Retinal pigment epithelial cell (primary cell): ENCODE data around the gene GRM8.

Experiments used
- DNase-seq: peaks from one replicate; pipeline ENCODE4 v3.0.0-alpha.2; 2010; ENCODE audit warnings: low read depth
- H3K4me3 ChIP-seq: 2 replicates; pipeline ENCODE4 v1.5.1; 2011; ENCODE audit warnings: mild to moderate bottlenecking, low read length, control low read depth, moderate library complexity
- TF ChIP-seq, protein P1 (sequence below): conservative IDR thresholded peaks from 2 replicates; pipeline ENCODE4 v1.5.1; 2011; ENCODE audit warnings: low read depth, low read length, control low read depth, inconsistent platforms

Gene GRM8

DNA sequence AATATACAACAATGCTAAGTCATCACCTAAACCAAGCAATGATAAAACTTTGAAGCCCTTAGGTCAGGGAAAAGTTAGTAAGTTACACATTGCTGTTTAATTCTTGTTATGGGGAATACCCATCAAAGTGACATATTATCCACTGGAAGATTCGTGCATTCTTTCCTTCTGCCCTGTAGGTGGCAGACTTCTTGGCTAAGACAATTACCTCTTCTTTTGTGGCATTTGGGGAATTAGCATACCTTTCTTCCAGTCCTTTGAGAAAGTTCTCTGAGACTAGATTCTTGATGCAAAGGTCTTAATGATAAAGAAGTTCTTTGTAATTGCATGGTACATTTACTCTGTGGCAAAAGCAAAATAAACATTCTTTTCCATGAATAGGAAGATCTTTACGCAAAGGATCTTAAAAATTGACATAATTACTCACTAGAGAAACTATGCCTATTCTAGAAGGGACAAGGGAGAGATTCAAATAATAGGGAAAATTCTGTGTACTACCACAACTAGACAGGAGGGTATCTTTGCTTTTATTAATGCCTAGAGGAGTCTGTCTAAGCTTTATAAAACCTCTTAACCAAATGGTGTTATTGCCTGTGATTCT lies 395.9 kb downstream of the GRM8 start:
- DNase-seq = no peak
- TF ChIP-seq, protein P1, sequence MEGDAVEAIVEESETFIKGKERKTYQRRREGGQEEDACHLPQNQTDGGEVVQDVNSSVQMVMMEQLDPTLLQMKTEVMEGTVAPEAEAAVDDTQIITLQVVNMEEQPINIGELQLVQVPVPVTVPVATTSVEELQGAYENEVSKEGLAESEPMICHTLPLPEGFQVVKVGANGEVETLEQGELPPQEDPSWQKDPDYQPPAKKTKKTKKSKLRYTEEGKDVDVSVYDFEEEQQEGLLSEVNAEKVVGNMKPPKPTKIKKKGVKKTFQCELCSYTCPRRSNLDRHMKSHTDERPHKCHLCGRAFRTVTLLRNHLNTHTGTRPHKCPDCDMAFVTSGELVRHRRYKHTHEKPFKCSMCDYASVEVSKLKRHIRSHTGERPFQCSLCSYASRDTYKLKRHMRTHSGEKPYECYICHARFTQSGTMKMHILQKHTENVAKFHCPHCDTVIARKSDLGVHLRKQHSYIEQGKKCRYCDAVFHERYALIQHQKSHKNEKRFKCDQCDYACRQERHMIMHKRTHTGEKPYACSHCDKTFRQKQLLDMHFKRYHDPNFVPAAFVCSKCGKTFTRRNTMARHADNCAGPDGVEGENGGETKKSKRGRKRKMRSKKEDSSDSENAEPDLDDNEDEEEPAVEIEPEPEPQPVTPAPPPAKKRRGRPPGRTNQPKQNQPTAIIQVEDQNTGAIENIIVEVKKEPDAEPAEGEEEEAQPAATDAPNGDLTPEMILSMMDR = peak; percentile 83
- no peak overlapping the region for H3K4me3 ChIP-seq

DNA sequence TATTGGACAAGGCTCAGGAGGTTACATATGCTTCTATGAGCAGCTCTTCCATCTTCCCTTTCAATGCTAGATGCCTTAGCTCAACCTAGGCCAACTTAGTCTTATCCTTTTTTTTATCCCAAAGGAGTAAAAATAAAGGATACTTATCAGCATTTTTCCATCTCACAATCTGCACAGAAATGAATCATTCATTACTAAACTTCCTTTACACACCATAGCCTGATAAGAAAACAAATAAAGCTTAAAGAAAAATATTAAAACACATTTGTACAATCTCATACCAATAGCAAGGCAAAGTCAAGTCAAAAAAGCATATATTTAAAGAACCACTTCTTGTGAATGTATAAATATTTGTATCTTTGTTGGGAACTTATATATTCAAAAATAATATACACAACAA lies 407.4 kb downstream of the GRM8 start:
- TF ChIP-seq, protein P1 = no peak
- no peak overlapping the region for H3K4me3 ChIP-seq
- DNase-seq = no peak

DNA sequence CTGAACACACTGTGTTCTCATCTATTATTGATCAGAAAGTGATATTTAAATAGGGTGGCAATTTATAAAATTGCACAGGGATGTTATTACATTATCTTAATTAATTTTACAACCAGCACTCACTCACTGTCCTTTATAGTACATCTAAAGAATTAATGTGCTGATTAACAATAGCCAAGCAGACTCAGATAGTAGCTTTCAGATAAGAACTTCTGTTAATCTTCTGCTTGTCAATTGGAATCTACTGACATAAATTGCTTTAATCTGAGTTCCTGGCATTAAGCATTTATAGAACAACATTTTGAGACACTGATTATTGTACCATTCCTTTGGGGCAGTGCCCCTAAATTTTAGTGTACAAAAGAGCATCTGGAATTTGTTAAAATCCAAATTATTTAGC lies 408.9 kb downstream of the GRM8 start:
- H3K4me3 ChIP-seq = no peak overlapping the region
- TF ChIP-seq, protein P1 = no peak
- no peak for DNase-seq

DNA sequence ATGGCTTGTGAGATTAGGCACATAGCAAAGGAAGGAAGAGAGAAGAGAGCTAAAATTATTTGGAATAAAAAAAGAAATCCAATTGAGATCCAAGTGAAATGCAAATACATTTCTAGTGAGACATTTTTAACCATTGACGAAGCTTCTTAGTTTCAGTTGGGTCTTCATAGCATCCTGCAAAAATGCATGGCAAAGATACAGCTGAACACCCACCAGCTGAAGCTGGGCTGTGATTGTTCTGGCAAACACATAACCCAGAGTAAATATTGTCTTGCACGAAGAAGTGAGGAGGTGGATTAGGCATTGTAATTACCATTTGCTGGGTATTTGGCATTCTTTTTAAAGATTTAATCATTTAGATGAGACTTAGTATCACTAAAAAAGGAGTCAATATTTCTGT lies 409.4 kb downstream of the GRM8 start:
- no peak overlapping the region for H3K4me3 ChIP-seq
- TF ChIP-seq, protein P1 = no peak
- no peak for DNase-seq

DNA sequence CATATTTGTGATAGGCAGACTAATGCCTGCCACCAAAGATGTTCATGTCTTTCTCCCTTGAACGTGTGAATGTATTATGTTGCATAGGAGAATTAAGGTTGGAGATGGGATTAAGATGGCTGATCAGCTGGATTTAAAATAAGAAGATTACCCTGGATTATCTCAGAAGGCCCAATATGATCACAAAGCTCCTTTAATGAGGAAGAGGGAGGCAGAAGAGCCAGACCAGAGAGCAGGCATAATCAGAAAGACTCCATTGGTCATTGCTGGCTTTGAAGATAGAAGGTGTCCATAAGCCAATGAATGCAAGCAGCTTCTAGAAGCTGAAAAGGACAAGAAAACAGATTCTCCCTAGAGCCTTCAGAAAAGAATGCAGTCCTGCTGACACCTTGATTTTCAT lies 410.3 kb downstream of the GRM8 start:
- TF ChIP-seq, protein P1 = no peak
- DNase-seq = no peak
- no peak overlapping the region for H3K4me3 ChIP-seq

DNA sequence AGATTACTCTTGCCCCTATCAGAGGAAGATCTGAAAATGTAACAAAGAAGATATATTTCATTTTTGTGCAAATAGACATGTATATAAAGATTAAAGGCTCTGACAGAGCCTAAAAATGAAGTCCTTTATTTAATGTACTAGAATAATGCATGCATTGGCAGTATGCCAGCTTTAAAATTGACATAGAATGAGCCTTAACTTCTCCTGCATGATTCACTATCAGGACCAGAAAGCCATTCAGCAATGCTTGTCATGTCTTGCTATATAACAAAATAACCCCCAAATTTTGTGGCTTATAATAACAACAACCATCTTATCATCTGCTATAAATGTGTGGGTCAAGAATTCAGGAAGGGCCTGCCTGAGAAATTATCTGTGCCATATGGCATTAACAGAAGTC lies 411.9 kb downstream of the GRM8 start:
- DNase-seq = no peak
- TF ChIP-seq, protein P1 = no peak
- no peak overlapping the region for H3K4me3 ChIP-seq

DNA sequence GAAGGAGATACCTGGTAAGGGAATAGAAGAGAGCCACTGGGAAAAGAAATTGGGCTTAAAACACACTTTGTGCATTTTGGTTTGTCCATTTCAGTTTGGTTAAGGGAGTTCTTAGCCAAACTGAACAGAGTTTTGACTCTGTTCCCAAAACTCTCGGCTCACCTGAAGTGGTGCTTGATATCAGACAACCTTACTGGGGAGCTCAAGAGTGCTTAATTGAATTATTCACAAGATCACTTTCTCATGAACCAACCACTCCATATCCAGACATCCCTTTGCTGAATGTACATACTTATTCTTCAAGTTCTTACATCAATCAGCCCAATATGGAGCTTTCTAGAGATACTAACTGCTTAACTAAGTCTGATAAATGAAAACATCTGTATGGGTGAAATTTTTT lies 413.1 kb downstream of the GRM8 start:
- no peak for DNase-seq
- no peak overlapping the region for H3K4me3 ChIP-seq
- TF ChIP-seq, protein P1 = no peak
